HG03108 (cell line): ENCODE measurements around the gene CIITA.
"Not testable (repeated sequence)": the region's sequence is repeated elsewhere in the genome, so short reads cannot be mapped to it uniquely, and the experiment has no call there.

Experiments
- ATAC-seq: cut with Tn5 transposase; IDR thresholded peaks from one replicate; pipeline ENCODE4 v1.9.1; 2021; ENCODE audit warnings: moderate library complexity; ENCODE audit not compliant: unreplicated experiment

The CIITA gene, protein sequence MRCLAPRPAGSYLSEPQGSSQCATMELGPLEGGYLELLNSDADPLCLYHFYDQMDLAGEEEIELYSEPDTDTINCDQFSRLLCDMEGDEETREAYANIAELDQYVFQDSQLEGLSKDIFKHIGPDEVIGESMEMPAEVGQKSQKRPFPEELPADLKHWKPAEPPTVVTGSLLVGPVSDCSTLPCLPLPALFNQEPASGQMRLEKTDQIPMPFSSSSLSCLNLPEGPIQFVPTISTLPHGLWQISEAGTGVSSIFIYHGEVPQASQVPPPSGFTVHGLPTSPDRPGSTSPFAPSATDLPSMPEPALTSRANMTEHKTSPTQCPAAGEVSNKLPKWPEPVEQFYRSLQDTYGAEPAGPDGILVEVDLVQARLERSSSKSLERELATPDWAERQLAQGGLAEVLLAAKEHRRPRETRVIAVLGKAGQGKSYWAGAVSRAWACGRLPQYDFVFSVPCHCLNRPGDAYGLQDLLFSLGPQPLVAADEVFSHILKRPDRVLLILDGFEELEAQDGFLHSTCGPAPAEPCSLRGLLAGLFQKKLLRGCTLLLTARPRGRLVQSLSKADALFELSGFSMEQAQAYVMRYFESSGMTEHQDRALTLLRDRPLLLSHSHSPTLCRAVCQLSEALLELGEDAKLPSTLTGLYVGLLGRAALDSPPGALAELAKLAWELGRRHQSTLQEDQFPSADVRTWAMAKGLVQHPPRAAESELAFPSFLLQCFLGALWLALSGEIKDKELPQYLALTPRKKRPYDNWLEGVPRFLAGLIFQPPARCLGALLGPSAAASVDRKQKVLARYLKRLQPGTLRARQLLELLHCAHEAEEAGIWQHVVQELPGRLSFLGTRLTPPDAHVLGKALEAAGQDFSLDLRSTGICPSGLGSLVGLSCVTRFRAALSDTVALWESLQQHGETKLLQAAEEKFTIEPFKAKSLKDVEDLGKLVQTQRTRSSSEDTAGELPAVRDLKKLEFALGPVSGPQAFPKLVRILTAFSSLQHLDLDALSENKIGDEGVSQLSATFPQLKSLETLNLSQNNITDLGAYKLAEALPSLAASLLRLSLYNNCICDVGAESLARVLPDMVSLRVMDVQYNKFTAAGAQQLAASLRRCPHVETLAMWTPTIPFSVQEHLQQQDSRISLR

DNA sequence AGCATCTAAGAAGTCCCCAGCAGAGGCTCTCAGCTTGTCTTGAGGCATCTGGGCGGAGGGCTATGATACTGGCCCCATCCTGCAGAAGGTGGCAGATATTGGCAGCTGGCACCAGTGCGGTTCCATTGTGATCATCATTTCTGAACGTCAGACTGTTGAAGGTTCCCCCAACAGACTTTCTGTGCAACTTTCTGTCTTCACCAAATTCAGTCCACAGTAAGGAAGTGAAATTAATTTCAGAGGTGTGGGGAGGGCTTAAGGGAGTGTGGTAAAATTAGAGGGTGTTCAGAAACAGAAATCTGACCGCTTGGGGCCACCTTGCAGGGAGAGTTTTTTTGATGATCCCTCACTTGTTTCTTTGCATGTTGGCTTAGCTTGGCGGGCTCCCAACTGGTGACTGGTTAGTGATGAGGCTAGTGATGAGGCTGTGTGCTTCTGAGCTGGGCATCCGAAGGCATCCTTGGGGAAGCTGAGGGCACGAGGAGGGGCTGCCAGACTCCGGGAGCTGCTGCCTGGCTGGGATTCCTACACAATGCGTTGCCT, at the start of gene CIITA:
CIITA (plus strand) TSS at position 404 of the 543 bp plus-strand sequence; CDS start at position 533, 129 bp downstream.
- ATAC-seq, result peak; percentile 50

DNA sequence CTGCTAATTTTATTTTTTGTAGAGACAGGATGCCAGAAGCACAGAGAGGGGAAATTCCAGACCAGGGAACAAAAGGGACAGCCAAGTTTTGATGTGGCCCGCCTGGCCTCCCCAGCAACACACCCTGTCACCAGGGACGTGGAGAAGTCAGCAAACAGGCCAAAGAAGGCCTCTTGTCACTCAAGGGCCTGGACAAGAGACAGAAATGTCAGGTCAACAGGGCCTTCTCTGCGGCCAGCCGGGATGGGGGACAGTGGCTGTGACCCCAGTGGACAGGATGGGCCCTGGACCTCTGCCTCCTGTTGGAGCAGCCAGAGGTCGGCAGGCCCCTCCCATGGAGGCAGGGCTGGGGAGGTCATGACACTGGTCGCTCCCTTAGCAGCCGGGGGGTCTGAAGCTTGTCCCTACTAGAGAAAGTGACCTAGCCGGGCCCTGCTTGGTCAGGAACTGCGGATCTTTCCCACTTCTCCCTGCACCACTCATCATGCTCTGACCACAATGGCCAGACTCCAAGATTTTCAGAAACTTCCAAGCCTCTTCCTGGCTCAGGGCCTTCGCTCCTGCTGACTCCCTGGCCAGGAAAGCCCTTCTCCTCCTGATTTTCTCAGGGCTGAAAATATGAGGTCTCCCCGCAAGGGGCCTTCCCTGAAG, 49.2 kb upstream of the CIITA start:
- ATAC-seq, result no peak

DNA sequence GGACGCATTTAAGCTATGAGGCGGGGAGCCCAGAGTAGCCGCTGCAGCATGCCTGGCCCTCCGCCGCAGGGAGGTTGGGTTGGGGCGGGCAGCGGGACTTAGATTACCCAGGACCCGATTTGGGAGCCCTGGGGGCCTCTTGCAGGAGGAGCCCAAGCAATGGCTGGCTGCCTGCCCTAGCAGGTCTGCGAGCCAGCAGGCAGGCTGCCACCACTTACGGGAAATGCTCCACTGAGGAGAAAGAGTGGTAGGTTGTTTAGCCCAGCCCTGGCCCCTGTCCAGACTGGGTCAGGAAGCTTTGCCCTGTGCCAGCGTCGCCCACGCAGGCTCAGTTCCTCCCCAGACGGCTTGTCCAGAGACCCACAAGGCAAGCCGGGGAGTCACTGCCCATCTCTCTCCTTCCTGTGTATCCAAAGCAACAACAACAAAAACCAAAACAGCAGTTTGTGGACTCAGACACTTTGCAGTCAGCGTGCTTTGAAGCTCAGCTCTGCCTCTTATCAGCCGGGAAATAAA, 48.1 kb upstream of the CIITA start:
- no peak for ATAC-seq

DNA sequence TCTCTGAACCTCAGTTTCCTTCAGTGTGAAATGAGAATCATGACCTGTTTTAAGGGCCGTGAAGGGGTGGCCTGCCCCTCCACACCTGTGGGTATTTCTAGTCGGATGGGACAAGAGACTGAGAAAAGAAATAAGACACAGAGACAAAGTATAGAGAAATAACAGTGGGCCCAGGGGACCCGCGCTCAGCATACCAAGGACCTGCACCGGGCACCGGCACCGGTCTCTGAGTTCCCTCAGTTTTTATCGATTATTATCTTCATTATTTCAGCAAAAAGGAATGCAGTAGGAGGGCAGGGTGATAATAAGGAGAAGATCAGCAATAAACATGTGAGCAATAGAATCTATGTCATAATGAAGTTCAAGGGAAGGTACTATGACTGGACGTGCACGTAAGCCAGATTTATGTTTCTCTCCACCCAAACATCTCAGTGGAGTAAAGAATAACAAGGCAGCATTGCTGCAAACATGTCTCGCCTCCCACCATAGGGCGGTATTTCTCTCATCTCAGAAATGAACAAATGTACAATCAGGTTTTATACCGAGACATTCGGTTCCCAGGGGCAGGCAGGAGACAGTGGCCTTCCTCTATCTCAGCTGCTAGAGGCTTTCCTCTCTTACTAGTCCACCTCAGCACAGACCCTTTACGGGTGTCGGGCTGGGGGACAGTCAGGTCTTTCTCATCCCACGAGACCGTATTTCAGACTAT, 47.5 kb upstream of the CIITA start:
- ATAC-seq, result not testable (repeated sequence)

DNA sequence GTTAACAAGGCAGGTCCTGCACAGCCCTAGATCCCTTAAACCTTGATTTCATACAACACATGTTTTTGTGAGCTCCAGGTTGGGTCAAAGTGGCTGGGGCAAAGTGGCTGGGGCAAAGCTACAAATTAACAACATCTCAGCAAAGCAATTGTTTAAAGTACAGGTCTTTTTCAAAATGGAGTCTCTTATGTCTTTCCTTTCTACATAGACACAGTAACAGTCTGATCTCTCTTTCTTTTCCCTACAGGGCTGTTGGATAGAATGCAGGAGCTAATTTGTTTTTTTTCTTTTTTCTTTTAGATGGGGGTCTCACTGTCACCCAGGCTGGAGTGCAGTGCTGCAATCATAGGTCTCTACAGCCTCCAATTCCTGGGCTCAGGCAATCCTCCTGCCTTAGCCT, 46.8 kb upstream of the CIITA start:
- not testable (repeated sequence) for ATAC-seq

DNA sequence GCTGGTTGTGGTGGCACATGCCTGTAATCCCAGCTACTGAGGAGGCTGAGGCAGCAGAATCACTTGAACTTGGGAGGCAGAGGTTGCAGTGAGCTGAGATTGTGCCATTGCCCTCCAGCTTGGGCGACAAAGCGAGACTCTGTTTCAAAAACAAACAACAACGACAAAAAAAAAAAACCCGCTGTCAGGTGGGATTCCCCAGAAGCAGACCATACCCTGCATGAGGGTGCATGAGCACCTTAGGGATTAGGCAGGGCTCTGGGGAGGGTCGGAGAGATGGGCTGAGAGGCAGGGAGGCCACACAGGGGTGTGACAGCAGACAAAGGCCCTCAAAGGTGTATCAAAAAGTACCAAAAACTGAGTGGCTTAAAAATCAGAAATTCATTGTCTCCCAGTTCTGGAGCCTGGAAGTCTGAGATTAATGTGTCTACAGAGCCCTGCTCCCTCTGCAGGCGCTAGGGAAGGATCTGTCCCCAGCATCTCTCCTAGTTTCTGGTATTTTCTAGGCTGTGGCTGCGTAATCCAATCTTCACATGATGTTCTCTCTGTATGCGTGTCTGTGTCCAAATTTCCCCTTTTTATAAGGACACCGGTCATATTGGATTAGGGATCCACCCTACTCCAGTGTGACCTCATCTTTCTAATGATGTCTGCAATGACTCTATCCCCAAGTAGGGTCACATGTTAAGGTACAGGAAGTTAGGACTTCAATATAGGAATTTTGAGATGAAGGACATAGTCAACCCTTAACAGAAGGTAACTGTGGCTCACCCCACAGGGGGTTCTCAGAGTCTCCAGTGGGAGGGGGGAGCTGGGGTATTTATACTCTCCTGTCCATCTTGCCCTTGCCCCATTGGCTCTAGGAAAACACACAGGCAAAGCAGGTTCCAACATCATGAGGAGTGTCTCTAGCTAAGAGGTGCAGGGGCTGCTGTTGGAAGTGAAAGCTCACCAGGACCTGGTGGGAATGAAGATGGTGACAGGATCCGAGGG, 44.8 kb upstream of the CIITA start:
- ATAC-seq, result no peak

DNA sequence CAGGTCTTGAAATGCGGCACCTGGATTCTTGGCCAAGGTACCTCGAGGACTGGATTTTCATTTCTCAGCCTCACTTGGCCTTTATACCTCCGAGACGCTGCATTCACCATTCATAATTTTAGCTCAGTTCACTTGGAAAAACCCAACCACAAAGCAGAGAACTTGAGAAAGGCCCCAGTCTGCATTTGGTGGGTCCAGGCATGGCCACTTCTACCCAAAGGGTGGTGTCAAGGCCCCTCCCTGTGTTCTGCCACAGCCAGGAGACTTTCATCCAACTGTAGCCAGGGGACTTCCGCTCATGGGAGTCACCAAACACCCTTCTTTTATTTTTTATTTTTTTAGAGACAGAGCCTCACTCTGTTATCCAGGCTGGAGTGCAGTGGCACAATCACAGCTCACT, 43.7 kb upstream of the CIITA start:
- ATAC-seq, result no peak

DNA sequence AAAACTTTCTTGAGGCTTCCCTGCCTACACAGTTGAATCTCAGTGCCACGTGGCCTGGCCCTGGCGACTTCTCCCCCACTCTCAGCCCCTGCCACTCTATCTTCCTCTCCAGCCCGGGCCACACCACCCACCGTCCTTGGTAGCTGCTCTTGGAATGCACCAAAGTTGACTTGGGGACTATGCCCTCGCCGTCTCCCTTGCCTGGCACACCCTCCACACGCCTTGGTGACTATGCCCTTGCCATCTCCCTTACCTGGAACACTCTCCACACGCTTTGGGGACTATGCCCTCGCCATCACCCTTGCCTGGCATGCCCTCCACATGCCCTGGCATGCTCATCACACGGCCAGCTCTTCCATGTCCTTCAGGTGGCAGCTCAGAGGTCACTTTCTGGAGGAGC, 42.9 kb upstream of the CIITA start:
- no peak for ATAC-seq

DNA sequence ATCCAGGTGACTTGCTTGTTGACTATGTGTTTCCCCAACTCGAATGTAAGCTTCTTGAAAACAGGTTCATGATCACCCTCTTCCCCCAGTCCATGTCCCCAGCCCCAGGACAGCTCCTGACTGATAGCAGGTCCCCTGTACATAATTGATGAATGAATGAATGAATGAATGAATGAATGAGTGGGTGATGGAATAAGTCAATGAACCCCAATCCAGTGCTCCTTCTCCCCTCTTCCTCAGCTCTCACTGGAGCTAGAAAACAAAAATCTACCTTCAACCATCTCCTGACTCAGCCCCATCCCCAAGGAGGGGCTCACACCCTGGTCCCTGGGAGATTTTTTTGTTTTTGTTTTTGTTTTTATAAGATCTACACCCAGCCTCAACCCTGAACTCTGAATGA, 42.2 kb upstream of the CIITA start:
- no peak for ATAC-seq

DNA sequence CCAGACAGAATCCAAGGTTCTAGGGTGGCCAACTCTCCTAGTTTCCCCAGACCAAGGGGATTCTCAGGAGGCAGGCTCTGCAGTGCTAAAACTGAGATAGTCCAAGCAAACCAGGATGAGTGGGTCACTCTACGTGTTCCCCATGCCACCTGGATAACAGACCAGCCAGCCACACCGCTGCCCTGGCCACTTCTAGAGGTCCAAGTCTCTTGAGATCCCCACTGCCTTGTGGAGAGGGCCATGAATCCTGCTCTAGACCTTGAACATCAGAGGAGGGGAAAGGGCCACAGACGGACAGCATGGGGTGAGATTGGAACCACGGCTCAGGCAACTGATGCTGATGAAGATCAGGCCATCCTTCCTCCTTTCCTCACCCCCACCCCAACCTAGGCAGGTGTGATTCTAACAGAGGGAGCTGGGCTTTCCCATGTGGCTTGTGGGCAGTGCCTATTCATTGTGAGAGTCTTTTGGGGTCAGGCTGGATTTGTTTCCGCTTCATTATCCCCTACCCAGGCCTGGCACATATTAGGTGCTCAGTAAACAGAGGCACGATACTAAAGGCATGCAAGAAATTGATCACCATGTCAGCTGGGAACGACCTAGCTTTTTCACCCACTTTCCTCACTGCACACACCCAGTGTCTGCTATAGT, 41.6 kb upstream of the CIITA start:
- ATAC-seq, result peak; percentile 52

DNA sequence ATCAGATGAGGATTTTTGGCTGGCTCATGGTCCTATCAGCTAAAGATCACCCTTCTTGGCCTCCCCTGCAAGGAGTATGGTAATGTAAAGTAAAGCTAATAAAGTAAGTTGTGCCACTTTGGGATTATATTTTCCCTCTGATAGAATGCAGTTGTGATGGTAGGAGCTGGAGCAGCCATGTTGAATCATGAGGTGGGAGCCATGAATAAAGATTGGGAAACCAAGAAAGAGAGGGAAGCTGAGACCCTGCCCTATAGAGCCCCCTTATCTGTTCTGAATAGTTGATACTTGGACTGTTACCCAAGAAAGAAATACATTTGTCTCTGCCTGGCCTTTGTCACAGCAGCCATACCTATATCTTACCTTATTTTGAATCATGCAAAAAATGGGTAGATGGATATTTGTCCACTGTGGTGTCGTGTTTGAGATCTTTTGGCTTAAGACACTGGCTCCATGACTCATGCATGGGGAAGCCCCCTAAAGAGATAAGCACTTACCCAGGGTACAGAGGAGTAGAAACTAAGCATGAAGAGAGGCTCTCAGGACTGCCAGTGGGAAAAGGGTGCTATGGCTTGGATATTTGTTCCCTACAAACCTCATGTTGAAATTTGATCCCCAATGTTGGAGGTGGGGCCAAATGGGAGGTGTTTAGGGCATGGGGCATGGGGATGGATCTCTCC, 40.7 kb upstream of the CIITA start:
- ATAC-seq, result no peak

DNA sequence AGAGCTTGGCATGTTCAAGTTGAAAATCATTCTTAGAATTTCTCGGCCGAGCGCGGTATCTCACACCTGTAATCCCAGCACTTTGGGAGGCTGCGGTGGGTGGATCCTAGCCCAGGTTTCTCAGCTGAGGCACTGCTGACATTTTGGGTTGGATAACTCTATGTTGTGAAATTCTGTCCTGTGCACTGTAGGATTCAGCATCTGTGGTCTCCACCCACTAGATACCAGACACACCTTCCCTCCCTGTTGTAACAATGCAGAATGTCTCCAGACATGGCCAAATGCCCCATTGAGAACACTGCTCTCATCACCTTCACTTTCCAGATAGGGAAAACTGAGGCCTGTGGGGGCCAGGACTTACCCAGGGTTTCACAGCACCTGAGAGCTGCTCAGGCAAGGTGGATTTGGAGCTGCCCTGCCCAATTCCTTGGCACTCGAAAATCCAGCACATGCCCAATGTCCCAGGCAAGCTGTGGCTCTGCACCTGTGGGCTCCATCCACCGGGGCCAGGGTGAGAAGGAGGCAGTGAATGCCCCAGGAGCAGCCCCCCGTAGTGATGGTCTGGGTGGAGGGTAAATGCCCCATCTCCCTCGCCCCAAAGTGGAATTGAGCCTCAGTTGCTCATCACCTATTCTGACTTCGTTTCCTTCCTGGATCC, 38.3 kb upstream of the CIITA start:
- no peak for ATAC-seq

DNA sequence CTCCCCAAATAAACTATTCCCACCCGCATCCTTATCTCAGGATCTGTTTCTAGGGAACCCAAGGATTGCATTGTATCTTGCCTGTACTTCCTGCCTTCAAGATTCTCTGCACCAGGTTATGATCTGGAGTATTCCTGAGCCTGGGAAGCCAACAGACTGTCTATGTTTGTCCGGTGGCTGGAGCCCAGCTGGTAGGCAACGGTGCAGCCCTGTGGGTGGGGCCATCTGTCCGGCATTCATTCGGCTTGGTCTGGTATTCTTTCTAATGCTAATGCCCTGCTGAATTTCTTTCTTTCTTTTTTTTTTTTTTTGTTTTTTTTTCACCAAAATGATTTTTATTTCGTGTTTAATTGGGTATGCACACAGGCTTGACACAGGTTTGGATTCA, 37.7 kb upstream of the CIITA start:
- no peak for ATAC-seq

DNA sequence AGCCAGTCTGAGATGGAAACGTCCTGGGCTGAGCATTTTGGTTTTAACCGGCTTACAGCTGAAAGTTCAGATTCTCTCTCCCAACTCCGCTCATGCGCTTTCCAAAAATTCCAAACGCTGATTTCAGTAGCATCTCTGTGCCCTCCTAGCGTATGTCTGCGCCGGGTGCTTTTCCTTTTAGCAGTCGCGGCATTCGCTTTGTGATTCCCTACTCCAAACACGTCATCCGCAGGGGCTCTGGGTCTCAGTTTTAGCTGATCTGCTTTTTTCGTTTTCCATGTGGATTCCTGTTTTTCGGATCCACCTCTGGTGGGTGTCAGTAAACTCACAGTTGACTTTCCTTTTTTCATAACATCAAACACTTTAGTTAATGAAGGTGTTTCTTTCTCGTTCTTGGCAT, 36.3 kb upstream of the CIITA start:
- no peak for ATAC-seq

DNA sequence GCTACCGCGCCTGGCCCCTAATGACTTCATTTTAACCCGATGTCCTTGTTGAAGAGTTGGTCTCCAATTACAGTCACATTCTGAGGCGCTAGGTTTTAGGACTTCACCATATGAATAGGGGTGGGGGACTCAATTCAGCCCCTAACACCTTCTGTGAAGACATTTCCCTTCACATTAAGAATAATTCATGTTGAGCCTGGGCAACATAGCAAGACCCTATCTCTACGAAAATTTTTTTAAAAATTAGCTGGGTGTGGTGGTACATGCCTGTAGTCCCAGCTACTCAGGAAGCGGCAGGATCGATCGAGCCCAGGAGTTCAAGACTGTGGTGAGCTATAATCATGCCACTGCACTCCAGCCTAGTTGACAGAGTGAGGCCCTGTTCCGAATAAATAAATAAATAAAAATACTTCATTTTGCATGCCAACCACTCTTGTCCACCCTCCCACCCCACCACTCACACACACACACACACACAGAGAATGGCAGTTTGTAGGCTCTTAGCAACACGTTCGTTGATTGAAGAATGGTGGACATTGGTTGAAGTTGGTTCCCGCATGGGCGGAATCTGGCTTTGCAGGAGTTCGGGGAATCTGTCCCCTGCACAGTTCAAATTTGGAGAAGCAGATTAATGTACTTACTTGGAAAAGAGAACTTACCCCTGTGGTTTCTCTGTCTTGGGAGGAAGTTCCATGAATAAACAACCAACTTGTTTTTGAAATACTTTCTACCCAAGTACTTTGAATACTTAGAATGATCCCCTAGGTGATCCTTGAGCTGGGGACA, 30.6 kb upstream of the CIITA start:
- ATAC-seq, result no peak

DNA sequence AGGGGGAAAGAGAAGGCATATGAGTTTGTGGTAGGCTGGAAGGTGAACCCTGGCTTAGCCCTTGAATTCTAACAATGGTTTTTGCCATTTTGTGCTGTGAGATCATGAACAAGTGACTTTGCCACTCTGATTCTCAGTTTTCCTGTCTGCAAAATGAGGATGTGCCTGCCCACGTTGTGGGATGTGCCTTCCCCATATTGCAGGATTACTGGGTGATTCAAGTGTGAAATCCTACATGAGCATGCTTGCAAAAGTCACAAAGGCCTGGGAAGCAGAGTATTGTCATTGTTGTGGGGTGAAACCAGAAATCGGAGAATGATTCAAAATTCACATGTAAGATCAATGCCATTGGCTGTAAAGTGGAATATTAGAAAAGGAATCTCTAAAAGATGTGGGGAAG, 29.8 kb upstream of the CIITA start:
- no peak for ATAC-seq
